Measurements from ENCODE around the gene THYN1. TPM values are rescaled to one million over a fixed set of nuclear protein-coding genes. Genes with fewer than 3 reads are reported as not detected.
"Not testable (repeated sequence)": the region's sequence is repeated elsewhere in the genome, so short reads cannot be mapped to it uniquely, and the experiment has no call there.

The THYN1 gene
- total RNA-seq, 2 donors from 2014 or later, result 36.5 to 38.2 TPM

GRCh38 chr11:134290646-134291045, 37.5 kb upstream of the THYN1 start:
- Histone ChIP-seq H3K27ac (no peak overlapping the region), H3K27me3 (no peaks in the 10 kb centered on the region), H3K36me3 (no peaks in the 10 kb centered on the region), H3K9ac (ENCODE audit: low read depth in 2 of 2, low read length in 2 of 2) (no peak overlapping the region), H3K4me1 (no peaks in the 10 kb centered on the region), H3K9me3 (no peaks in the 10 kb centered on the region), H3K4me3 (no peak overlapping the region)
- no peak for DNase-seq
- TF ChIP-seq CTCF (IDR thresholded peaks at IDR 0.05), result no peak
- intact Hi-C loops (cut with DNase I), result no loop called here

DNA sequence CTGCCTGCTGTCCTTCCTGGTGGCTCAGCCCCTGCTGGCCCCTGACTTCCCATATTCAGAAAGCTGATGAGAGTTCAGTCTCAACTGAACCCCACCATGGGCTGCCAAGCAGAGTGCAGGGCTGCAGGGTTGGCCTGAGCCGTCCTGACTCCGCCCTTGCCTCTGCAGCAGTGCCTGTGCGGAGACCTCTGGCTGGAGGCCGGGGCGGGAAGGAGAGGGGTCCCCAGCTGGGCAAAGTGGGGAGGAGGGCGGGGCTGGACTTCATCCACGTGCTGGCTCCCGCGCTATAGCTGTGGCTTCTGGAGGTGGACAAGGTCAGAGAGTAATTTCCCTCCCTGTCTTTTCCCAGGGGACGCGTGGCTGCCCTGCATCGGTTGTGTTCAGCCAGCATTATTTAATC, 36.6 kb upstream of the THYN1 start:
- H3K27me3 ChIP-seq, result no peaks in the 10 kb centered on the region
- TF ChIP-seq CTCF (IDR thresholded peaks at IDR 0.05), result no peak
- no peak for DNase-seq
- H3K36me3 ChIP-seq, result no peaks in the 10 kb centered on the region
- H3K9ac ChIP-seq (ENCODE audit: low read depth in 2 of 2, low read length in 2 of 2), result no peak overlapping the region
- intact Hi-C loops (cut with DNase I), result no loop called here
- no peaks in the 10 kb centered on the region for H3K9me3 ChIP-seq
- no peak overlapping the region for H3K27ac ChIP-seq
- no peaks in the 10 kb centered on the region for H3K4me1 ChIP-seq
- no peak overlapping the region for H3K4me3 ChIP-seq

- Histone ChIP-seq H3K27ac (no peak overlapping the region), H3K9me3 (no peaks in the 10 kb centered on the region), H3K4me3 (no peak overlapping the region), H3K9ac (ENCODE audit: low read depth in 2 of 2, low read length in 2 of 2) (no peak overlapping the region), H3K27me3 (no peaks in the 10 kb centered on the region), H3K4me1 (no peaks in the 10 kb centered on the region), H3K36me3 (no peaks in the 10 kb centered on the region)
- TF ChIP-seq CTCF (IDR thresholded peaks at IDR 0.05), result no peak
- DNase-seq, result no peak
- intact Hi-C loops (cut with DNase I), result no loop called here
These were observed 36.0 kb upstream of the THYN1 start for GRCh38 chr11:134289167-134289566.

- no peak for TF ChIP-seq CTCF (IDR thresholded peaks at IDR 0.05)
- Histone ChIP-seq H3K27me3 (no peaks in the 10 kb centered on the region), H3K36me3 (no peaks in the 10 kb centered on the region), H3K9ac (ENCODE audit: low read depth in 2 of 2, low read length in 2 of 2) (no peak overlapping the region), H3K27ac (no peak overlapping the region), H3K4me1 (no peaks in the 10 kb centered on the region), H3K9me3 (no peaks in the 10 kb centered on the region), H3K4me3 (no peak overlapping the region)
- intact Hi-C loops (cut with DNase I), result no loop called here
- no peak for DNase-seq
These were observed 35.3 kb upstream of the THYN1 start for GRCh38 chr11:134288486-134288885.

- no peak overlapping the region for H3K9ac ChIP-seq (ENCODE audit: low read depth in 2 of 2, low read length in 2 of 2)
- intact Hi-C loops (cut with DNase I), result no loop called here
- no peak overlapping the region for H3K27ac ChIP-seq
These were observed 34.4 kb upstream of the THYN1 start for GRCh38 chr11:134287561-134287960.

GRCh38 chr11:134284349-134284748, 31.2 kb upstream of the THYN1 start:
- DNase-seq; H3K4me3 ChIP-seq; intact Hi-C loops (cut with DNase I); H3K27ac ChIP-seq; H3K36me3 ChIP-seq; H3K4me1 ChIP-seq; H3K27me3 ChIP-seq; H3K9ac ChIP-seq (ENCODE audit: low read depth in 2 of 2, low read length in 2 of 2); H3K9me3 ChIP-seq: not testable (repeated sequence)

More at GRCh38 chr11:134287561-134287960, 34.4 kb upstream of the THYN1 start:
- TF ChIP-seq CTCF (IDR thresholded peaks at IDR 0.05), result no peak
- Histone ChIP-seq H3K9me3 (no peaks in the 10 kb centered on the region), H3K4me1 (no peaks in the 10 kb centered on the region), H3K27me3 (no peaks in the 10 kb centered on the region), H3K4me3 (no peak overlapping the region), H3K36me3 (no peaks in the 10 kb centered on the region)
- no peak for DNase-seq

All from colonic mucosa (tissue), 4 donors.